K562 (cell line): ENCODE measurements around the gene NCOR2. TPM values are rescaled to one million over a fixed set of nuclear protein-coding genes. Genes with fewer than 3 reads are reported as not detected.

ENCODE experiments used
- BCOR ChIP-seq: fragments of 450-650 bp; IDR thresholded peaks from 2 replicates; pipeline ENCODE4 v1.6.1; 2016
- CHD7 ChIP-seq: fragments of 200-600 bp; sonication (generic); IDR thresholded peaks from one replicate; pipeline ENCODE4 v1.6.1; 2012; ENCODE audit warnings: mild to moderate bottlenecking, low read depth, low read length, inconsistent platforms
- HNRNPL ChIP-seq: fragments of 200-400 bp; formaldehyde crosslinking; IDR thresholded peaks from 2 replicates; pipeline ENCODE4 v1.6.1; 2017; ENCODE audit warnings: low read depth, mild to moderate bottlenecking, low read length
- KDM1A ChIP-seq, 2 experiments: fragments of 450-650 bp; IDR thresholded peaks; 2 replicates each; pipeline ENCODE4 v1.6.1; 2016; ENCODE audit warnings: mild to moderate bottlenecking in 2 of 2
- PTBP1 ChIP-seq: fragments of 200-400 bp; formaldehyde crosslinking; IDR thresholded peaks from 2 replicates; pipeline ENCODE4 v1.6.1; 2017; ENCODE audit warnings: low read depth, low read length
- RBM25 ChIP-seq: fragments of 200-400 bp; formaldehyde crosslinking; IDR thresholded peaks from 2 replicates; pipeline ENCODE4 v1.6.1; 2018; ENCODE audit warnings: low read length, low read depth, moderate library complexity; ENCODE audit not compliant: severe bottlenecking
- RCOR1 ChIP-seq, 2 experiments: IDR thresholded peaks; 2 replicates each; pipeline ENCODE4 v1.6.1; 2012; ENCODE audit warnings: low read depth in 2 of 2, low read length in 2 of 2, borderline replicate concordance in 1 of 2, improper control_type of control experiment in 1 of 2
- SIRT6 ChIP-seq: IDR thresholded peaks from one replicate; pipeline ENCODE4 v1.6.1; 2012; ENCODE audit warnings: low read depth, mild to moderate bottlenecking, control low read depth, inconsistent platforms, low read length, moderate library complexity
- SMARCA5 ChIP-seq: fragments of 450-650 bp; IDR thresholded peaks from 2 replicates; pipeline ENCODE4 v1.6.1; 2016
- STAT6 ChIP-seq: sonication (generic); formaldehyde crosslinking; IDR thresholded peaks from 2 replicates; pipeline ENCODE4 v1.8.1; 2023; ENCODE audit warnings: mild to moderate bottlenecking, missing genetic modification reagents
- ZFP36 ChIP-seq: fragments of 150-350 bp; IDR thresholded peaks from 2 replicates; pipeline ENCODE4 v1.6.1; 2018; ENCODE audit warnings: low read length, low read depth; ENCODE audit not compliant: partially characterized antibody
- ZFX ChIP-seq: sonication (generic); formaldehyde crosslinking; IDR thresholded peaks from 2 replicates; pipeline ENCODE4 v1.8.0; 2022; ENCODE audit warnings: mild to moderate bottlenecking, missing genetic modification reagents, moderate library complexity
- ZNF175 ChIP-seq: fragments of 200-800 bp; sonication (Bioruptor generic); IDR thresholded peaks from 2 replicates; pipeline ENCODE4 v1.6.1; 2016; ENCODE audit warnings: low read depth, mild to moderate bottlenecking, missing genetic modification characterization, missing compliant biosample characterization
- ZNF316 ChIP-seq: fragments of 450-650 bp; IDR thresholded peaks from 2 replicates; pipeline ENCODE4 v1.6.1; 2016
- polyA plus RNA-seq, 8 experiments: library from polyadenylated mRNA; depleted of rRNA in 4 of 8; stranded (reverse) in 5 of 8; unstranded in 3 of 8; fragments of >200 nt; fragmentation: Nextera tagmentation in 2 of 8; fragmentation: Illumina TruSeq in 1 of 8; extraction: Ambion mirVana in 2 of 8; extraction: Trizol in 1 of 8; gene quantifications; 2 replicates each; pipeline versions ENCODE4 v1.2.1 to v1.2.3, GENCODE V29; 2011 to 2014; ENCODE audit warnings: inconsistent platforms in 1 of 8, missing spikeins in 1 of 8
- total RNA-seq, 7 experiments: library from RNA; depleted of rRNA in 6 of 7; stranded (reverse); fragments of >200 nt in 6 of 7; fragmentation: Illumina TruSeq in 2 of 7; extraction: Trizol in 2 of 7; gene quantifications; 2 replicates each; pipeline versions ENCODE4 v1.2.1 to v1.2.3, GENCODE V29; 2011 to 2021; ENCODE audit warnings: low replicate concordance in 1 of 7

The NCOR2 gene
- total and polyA plus RNA-seq, 9 of the 15 experiments (the other 6 are each of a cell fraction or from before 2014, with no cell fraction given) = 0.18 to 126 (median 8.4) TPM

GRCh38 chr12:124594851-124595250, 27.4 kb upstream of the NCOR2 start (continued):
- TF ChIP-seq CHD7 (no peak), RBM25 (peak; percentile 74), SMARCA5 (0 out of 2 replicates have a peak, but pooled peaks have one; percentile 62), RCOR1 (IDR thresholded peaks at IDR 0.05; ENCODE audit: borderline replicate concordance in 1 of 2, low read depth in 2 of 2, low read length in 2 of 2) (0 out of 4 replicates have a peak, but pooled peaks of 1 of the 2 experiments have one; percentile 28), SIRT6 (no peak), HNRNPL (no peak), ZNF316 (no peak), KDM1A (IDR thresholded peaks at IDR 0.05) (peak in 1 of 2 experiments; percentile 61; a peak in 2 of 4 replicates), ZFP36 (peak; percentile 82), BCOR (peak; percentile 84), ZNF175 (no peak), STAT6 (CRISPR knock-in tag) (no peak), PTBP1 (0 out of 2 replicates have a peak, but pooled peaks have one; percentile 65), ZFX (no peak)
